T-helper 22 cell (primary cell): ENCODE measurements around the gene IKZF1.

Experiments
- DNase-seq: peaks from one replicate; pipeline ENCODE4 v3.0.0-alpha.2; 2020; ENCODE audit warnings: low read depth

IKZF1 gene

DNA sequence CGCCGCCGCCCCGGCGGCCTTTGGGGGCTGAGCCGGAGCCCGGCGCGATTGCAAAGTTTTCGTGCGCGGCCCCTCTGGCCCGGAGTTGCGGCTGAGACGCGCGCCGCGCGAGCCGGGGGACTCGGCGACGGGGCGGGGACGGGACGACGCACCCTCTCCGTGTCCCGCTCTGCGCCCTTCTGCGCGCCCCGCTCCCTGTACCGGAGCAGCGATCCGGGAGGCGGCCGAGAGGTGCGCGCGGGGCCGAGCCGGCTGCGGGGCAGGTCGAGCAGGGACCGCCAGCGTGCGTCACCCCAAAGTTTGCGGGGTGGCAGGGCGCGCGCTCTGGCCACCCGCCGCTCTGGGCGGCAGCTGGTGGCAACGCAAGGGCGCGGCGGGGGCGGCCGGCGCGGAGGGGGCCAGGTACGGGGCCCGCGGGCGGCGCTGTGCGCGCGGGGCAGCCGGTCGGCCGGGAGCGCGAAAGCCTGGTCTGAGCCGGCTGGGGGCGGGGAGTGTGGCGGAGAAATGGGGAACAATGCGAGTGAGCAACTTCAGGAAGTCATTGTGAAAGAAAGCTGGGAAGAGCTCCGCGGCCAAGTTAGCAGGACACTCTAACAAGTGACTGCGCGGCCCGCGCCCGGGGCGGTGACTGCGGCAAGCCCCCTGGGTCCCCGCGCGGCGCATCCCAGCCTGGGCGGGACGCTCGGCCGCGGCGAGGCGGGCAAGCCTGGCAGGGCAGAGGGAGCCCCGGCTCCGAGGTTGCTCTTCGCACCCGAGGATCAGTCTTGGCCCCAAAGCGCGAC is at the start of gene IKZF1:
Gene IKZF1 (plus strand): TSS at position 588 of the 782 bp plus-strand sequence. CDS start 14,346 bp downstream, outside the sequence.
- DNase-seq = peak; percentile 36

GRCh38 chr7:50261593-50261992 is 42.9 kb upstream of the IKZF1 start:
- no peak for DNase-seq

- no peak for DNase-seq
Observed at GRCh38 chr7:50262446-50262845, 42.1 kb upstream of the IKZF1 start.

GRCh38 chr7:50262916-50263690 is 41.4 kb upstream of the IKZF1 start:
- DNase-seq = no peak

- DNase-seq = peak; percentile 42
Observed at GRCh38 chr7:50264908-50265307, 39.6 kb upstream of the IKZF1 start.

DNA sequence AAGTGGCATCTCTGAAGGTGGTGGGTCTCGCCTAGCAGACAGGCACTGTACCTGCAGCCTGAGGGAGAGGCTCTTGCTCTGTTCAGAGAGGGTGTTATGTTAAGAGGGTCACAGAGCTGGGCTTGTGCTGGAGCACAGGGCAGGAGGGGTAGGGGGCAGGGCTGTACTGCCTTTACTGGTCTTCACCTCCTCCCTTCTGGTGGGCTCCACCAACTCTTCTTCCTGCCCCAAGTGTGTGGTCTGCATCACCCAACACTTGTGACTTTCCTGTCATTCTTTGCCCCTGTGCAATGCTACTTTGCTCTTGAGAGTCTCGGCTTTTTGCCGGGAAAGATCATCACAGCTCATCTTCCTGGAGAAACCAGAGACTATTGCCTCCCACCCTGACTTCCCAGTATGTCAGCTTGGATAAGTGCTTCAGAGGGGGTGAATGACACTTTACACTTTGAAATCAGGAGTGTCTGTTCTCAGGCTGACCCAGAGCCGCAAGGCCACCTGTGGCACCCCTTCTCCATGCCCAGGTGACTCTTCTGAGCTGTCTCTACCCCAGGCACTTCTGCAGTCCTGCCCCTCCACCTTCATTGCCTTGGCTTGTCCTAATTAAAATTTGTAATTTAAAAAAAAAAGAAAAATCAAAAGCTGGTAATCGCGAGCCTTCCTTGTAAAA is 38.4 kb upstream of the IKZF1 start:
- DNase-seq = no peak

DNA sequence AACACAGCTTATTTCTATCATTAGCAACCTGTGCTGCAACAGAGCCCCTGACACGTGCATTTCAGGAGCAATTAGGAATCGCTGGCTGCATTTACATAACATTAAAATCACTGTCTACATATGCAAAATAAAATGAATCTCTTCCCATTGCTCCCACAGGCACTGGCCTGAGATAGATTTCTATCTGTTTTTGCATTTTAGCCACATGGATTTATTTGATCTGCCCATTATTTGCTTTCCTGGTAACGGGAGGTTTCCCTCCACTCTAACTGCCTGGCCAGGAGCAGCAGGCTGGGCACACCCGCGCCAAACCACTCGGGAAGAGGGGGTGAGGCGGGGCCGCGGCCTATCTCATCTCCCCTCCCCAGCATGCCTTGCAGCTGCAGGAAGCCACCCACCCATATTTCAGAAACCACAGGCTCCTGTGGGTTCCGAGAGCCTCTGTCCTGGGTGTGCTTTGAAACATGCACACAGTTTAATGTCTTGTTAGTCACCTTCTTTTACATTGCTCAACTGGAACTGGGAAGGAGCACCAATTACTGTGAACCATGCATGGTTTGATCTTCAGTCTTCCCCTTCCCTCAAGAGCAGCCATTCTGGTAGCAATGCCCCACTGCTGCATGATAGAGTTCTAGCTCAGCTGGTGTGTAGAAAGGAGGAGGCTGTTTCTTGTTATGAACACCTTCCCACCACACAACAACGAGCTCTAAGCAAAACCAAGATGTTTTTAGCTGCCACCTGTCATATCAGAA is 37.7 kb upstream of the IKZF1 start:
- peak; percentile 71 for DNase-seq

GRCh38 chr7:50267525-50268041 is 36.9 kb upstream of the IKZF1 start:
- DNase-seq = no peak

GRCh38 chr7:50268223-50268622 is 36.3 kb upstream of the IKZF1 start:
- no peak for DNase-seq

GRCh38 chr7:50268990-50269389 is 35.5 kb upstream of the IKZF1 start:
- DNase-seq = no peak

DNA sequence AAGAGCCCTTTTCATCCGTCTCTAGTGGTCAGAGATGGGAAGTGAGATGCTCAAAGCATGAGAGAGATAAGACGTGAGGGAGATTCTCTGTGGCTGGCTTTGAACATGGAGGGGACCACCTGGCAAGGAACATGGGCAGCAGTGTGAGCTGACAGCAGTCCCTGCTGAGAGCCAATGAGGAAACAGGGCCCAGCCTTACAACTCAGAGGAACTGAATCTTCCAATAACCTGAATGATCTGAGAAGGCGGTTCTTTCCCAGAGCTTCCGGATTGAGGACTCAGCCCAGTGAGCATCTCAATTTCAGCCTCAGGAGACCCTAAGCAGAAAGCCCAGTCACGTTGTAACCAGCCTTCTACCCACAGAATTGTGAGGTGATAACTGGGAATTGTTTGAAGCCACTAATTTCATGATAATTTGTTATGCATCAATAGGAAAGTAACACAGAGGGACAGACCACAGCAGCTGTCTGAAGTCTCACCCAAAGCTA is 33.9 kb upstream of the IKZF1 start:
- DNase-seq = no peak

GRCh38 chr7:50272808-50273207 is 31.7 kb upstream of the IKZF1 start:
- DNase-seq = no peak

- DNase-seq = no peak
Observed at GRCh38 chr7:50273301-50273700, 31.2 kb upstream of the IKZF1 start.

DNA sequence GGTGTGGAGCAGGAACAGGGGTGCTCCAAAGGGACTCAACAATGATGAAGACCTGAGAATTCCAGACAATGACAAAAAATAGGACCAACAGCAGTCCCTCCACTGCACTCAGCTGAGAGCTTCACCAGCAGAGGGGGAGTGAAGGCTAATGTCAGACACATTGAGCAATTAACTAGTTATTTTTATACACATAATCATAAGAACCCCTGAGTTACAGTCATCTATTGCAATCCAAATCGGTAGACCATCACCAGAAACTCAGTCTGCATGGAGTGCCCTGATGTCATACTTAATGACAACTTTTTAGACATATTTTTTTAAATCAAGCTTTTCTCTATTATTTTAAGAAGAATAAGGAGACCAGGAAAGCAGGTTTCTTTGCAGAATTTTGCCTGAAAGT is 30.6 kb upstream of the IKZF1 start:
- no peak for DNase-seq

- DNase-seq = no peak
Observed at GRCh38 chr7:50274361-50274760, 30.2 kb upstream of the IKZF1 start.

DNA sequence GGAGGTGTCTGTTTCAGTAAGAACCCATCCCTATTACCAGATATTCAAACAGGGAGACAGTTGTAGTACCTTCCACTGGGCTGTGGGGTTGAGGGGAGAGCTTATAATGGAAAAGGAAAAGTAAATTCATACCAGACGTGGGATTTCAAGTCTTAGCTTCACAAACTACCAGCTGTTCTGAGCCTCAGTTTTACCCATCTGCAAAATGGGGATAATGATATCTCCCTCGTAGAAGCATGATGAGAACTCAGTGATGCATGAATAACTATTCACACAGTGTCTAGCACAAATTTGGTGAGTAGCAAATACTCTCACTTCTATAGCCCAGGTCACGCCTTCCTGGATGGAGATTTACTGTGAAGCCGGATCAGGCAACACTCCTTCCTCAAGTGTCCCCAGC is 29.1 kb upstream of the IKZF1 start:
- no peak for DNase-seq

- DNase-seq = no peak
Observed at GRCh38 chr7:50276483-50276882, 28.0 kb upstream of the IKZF1 start.

GRCh38 chr7:50278120-50278519 is 26.4 kb upstream of the IKZF1 start:
- DNase-seq = no peak

GRCh38 chr7:50281680-50282445 is 22.7 kb upstream of the IKZF1 start:
- DNase-seq = no peak

- no peak for DNase-seq
Observed at GRCh38 chr7:50282813-50283605, 21.5 kb upstream of the IKZF1 start.
